DND-41 (cell line): ENCODE results near the gene DNAJC28.
"Not testable (repeated sequence)": the region's sequence is repeated elsewhere in the genome, so short reads cannot be mapped to it uniquely, and the experiment has no call there.

Experiments used
- ATAC-seq: fragments of 200-7000 bp; cut with Tn5 transposase; 3 replicates; pipeline ENCODE4 v1.9.1; 2021; ENCODE audit warnings: low read depth; ENCODE audit not compliant: insufficient read depth
- DNase-seq: peaks from one replicate; pipeline ENCODE4 v3.0.0-alpha.2; 2020
- H2AFZ ChIP-seq: 2 replicates; pipeline ENCODE4 v1.6.0; 2012; ENCODE audit warnings: low read depth, low read length
- H3K27ac ChIP-seq: 2 replicates; pipeline ENCODE4 v1.5.1; 2012; ENCODE audit warnings: low read length, inconsistent platforms
- H3K27me3 ChIP-seq: fragments of 200-600 bp; sonication (generic); 2 replicates; pipeline ENCODE4 v1.6.0; 2012; ENCODE audit warnings: low read length, mild to moderate bottlenecking, inconsistent platforms; ENCODE audit not compliant: insufficient read depth, poor library complexity
- H3K36me3 ChIP-seq: 2 replicates; pipeline ENCODE4 v1.5.1; 2012; ENCODE audit warnings: low read length, inconsistent platforms; ENCODE audit not compliant: insufficient read depth
- H3K4me1 ChIP-seq: 2 replicates; pipeline ENCODE4 v1.5.1; 2012; ENCODE audit warnings: mild to moderate bottlenecking, low read length; ENCODE audit not compliant: insufficient read depth
- H3K4me2 ChIP-seq: 2 replicates; pipeline ENCODE4 v1.6.0; 2012; ENCODE audit warnings: mild to moderate bottlenecking, moderate library complexity, low read length, inconsistent platforms; ENCODE audit not compliant: insufficient read depth
- H3K4me3 ChIP-seq, 2 experiments: fragments of 200-600 bp in 1 of 2; shearing (Covaris generic) in 1 of 2; 2 replicates each; pipeline ENCODE4 v1.5.1; 2012 to 2016; ENCODE audit warnings: inconsistent platforms in 2 of 2, low read length in 2 of 2, mild to moderate bottlenecking in 2 of 2, low read depth in 1 of 2, moderate library complexity in 1 of 2
- H3K79me2 ChIP-seq: 2 replicates; pipeline ENCODE4 v1.6.0; 2012; ENCODE audit warnings: low read length, inconsistent platforms; ENCODE audit not compliant: insufficient read depth
- H3K9ac ChIP-seq: 2 replicates; pipeline ENCODE4 v1.6.0; 2012; ENCODE audit warnings: low read depth, mild to moderate bottlenecking, inconsistent platforms, low read length, moderate library complexity
- H3K9me3 ChIP-seq: 2 replicates; pipeline ENCODE4 v1.5.1; 2012; ENCODE audit warnings: low read length, moderate library complexity, mild to moderate bottlenecking, inconsistent platforms; ENCODE audit not compliant: insufficient read depth, severe bottlenecking
- H4K20me1 ChIP-seq: 2 replicates; pipeline ENCODE4 v1.6.0; 2012; ENCODE audit warnings: low read length; ENCODE audit not compliant: insufficient read depth
- CTCF ChIP-seq: IDR thresholded peaks from 2 replicates; pipeline ENCODE4 v1.5.1; 2012; ENCODE audit warnings: borderline replicate concordance, low read length, moderate library complexity, mild to moderate bottlenecking; ENCODE audit not compliant: poor library complexity, severe bottlenecking; ENCODE audit errors: extremely low read depth
- EZH2 ChIP-seq: IDR thresholded peaks from 3 replicates; pipeline ENCODE4 v1.6.1; 2012; ENCODE audit warnings: borderline replicate concordance, low read depth, mild to moderate bottlenecking, moderate library complexity, low read length, inconsistent platforms; ENCODE audit not compliant: severe bottlenecking

The DNAJC28 gene

GRCh38 chr21:33473344-33473743 lies 18.2 kb downstream of the DNAJC28 start:
- TF ChIP-seq CTCF = no peak
- no peak for TF ChIP-seq EZH2
- Histone ChIP-seq H3K27ac (no peak overlapping the region), H3K27me3 (no peaks in the 10 kb centered on the region), H2AFZ (no peak overlapping the region), H3K4me1 (peaks cover 3% of the 10 kb centered on the region), H4K20me1 (peaks cover 1% of the 10 kb centered on the region; the same call in 1 of the 2 replicates), H3K4me3 (no peak overlapping the region), H3K9me3 (peaks cover 3% of the 10 kb centered on the region), H3K4me2 (no peak overlapping the region), H3K79me2 (peaks cover 25% of the 10 kb centered on the region; the same call in 1 of the 2 replicates), H3K9ac (no peak overlapping the region), H3K36me3 (no peaks in the 10 kb centered on the region)
- DNase-seq (no peak), ATAC-seq (no peak)

- Histone ChIP-seq H3K4me3 (no peak overlapping the region), H3K27me3 (no peaks in the 10 kb centered on the region), H2AFZ (no peak overlapping the region), H3K36me3 (no peaks in the 10 kb centered on the region), H3K9ac (no peak overlapping the region), H3K4me1 (no peaks in the 10 kb centered on the region), H3K79me2 (peaks cover 13% of the 10 kb centered on the region; the same call in 1 of the 2 replicates), H3K27ac (no peak overlapping the region), H3K4me2 (no peak overlapping the region), H3K9me3 (peaks cover 3% of the 10 kb centered on the region), H4K20me1 (no peaks in the 10 kb centered on the region)
- TF ChIP-seq EZH2 (no peak), CTCF (no peak)
- ATAC-seq (no peak), DNase-seq (no peak)
Observed at GRCh38 chr21:33470701-33471100, 20.8 kb downstream of the DNAJC28 start.

- H4K20me1 ChIP-seq, H3K4me2 ChIP-seq, H3K4me3 ChIP-seq, H3K27ac ChIP-seq, H3K36me3 ChIP-seq, H3K27me3 ChIP-seq, H2AFZ ChIP-seq, DNase-seq, H3K9me3 ChIP-seq, ATAC-seq, H3K9ac ChIP-seq, H3K4me1 ChIP-seq: not testable (repeated sequence)
- H3K79me2 ChIP-seq = peaks cover 13% of the 10 kb centered on the region; the same call in 1 of the 2 replicates
Observed at GRCh38 chr21:33469183-33469582, 22.3 kb downstream of the DNAJC28 start.

GRCh38 chr21:33461538-33462250 lies 29.8 kb downstream of the DNAJC28 start:
- TF ChIP-seq CTCF (no peak), EZH2 (no peak)
- H3K79me2 ChIP-seq = no peaks in the 10 kb centered on the region
- ATAC-seq = no peak

More at GRCh38 chr21:33461538-33462250, 29.8 kb downstream of the DNAJC28 start:
- Histone ChIP-seq H2AFZ (no peak overlapping the region), H3K4me3 (no peak overlapping the region), H4K20me1 (no peaks in the 10 kb centered on the region), H3K9me3 (no peaks in the 10 kb centered on the region), H3K27ac (no peak overlapping the region), H3K9ac (no peak overlapping the region), H3K27me3 (no peaks in the 10 kb centered on the region), H3K4me2 (no peak overlapping the region), H3K4me1 (no peaks in the 10 kb centered on the region), H3K36me3 (peaks cover 4% of the 10 kb centered on the region; the same call in 1 of the 2 replicates)
- no peak for DNase-seq
